ENCODE measurements around the gene IRF4.

Gene IRF4

DNA sequence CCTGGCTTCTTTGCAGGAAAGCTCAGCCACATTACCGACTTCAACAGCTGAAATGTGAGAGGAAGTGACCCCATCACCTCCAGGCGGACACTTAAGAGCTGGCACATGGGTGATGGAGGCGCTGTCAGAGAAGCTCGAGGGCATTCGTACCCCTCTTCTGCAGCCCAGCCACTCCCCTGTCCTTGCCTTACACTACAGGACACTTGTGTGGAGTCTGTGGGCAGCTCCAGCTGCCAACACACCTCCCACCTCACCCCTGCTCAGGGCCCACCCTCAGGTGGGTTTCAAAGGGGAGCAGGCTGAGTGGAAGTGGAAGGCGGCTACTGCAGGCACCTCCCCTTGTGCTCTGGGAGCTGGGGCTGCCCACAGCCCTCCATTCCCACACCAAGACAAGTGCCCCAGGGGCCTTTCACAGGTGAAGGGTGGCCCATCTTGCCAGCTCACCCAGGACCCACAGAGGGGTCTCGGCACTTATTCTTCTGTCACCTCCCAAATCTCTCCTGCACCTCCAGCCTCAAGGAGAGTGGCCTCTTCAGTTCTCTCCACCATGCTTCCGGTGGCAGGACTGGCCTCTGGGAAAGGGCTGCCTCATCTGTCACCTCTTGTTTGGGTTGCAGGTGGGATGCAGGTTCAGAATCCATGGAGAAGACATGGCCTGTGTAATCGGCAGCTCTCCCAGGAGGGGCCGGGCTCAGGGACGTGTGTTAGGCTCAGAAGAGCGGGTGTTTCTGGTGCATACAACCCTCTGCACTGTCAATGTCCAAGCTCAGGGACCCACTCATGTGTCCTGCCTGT is 49.8 kb downstream of the IRF4 start:
- H3K9me3 ChIP-seq (ENCODE audit: control insufficient read depth, low read length) = no peaks in the 10 kb centered on the region
- no peak overlapping the region for H3K4me3 ChIP-seq (ENCODE audit: extremely low read depth, insufficient read depth, low read length, poor library complexity, severe bottlenecking)
- no peak overlapping the region for H3K27ac ChIP-seq (ENCODE audit: low read depth, low read length, severe bottlenecking)
- H3K36me3 ChIP-seq (ENCODE audit: control insufficient read depth, insufficient read depth, low read length) = no peaks in the 10 kb centered on the region
- no peaks in the 10 kb centered on the region for H3K4me1 ChIP-seq (ENCODE audit: control insufficient read depth, insufficient read depth, low read length, poor library complexity, severe bottlenecking)
- WGBS, 2 experiments (ENCODE audit: insufficient coverage in 2 of 2) = 82 to 85% methylated on average over 9 of the region's 12 CpGs

DNA sequence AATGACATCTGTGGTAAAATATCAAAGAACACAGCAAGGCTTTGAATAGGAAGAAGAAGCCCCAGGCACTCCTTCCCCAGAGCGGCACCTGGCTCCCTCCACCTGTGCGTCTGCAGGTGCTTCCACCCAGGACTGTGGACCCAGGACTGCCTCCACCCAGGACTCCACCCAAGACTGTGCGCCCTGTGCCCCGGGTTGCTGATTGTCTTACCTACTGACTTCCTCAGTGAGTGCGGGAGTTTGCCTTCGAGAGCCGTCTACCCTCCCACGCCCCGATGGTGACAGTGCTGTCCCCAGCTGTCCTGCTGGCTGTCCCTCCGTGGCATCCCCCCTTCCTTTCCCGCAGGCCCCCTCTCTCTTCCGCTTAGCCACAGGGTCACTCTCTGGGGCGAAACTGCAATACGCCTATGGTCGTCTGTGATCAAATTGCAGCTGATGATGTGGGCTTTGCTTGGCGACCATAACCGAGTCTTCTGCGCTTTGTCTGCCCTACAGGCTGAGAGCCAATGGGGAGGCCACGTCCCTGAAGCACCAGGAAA is 52.1 kb downstream of the IRF4 start:
- Histone ChIP-seq H3K9me3 (ENCODE audit: control insufficient read depth, low read length) (no peaks in the 10 kb centered on the region), H3K4me1 (ENCODE audit: control insufficient read depth, insufficient read depth, low read length, poor library complexity, severe bottlenecking) (no peaks in the 10 kb centered on the region), H3K36me3 (ENCODE audit: control insufficient read depth, insufficient read depth, low read length) (no peaks in the 10 kb centered on the region), H3K4me3 (ENCODE audit: extremely low read depth, insufficient read depth, low read length, poor library complexity, severe bottlenecking) (no peak overlapping the region), H3K27ac (ENCODE audit: low read depth, low read length, severe bottlenecking) (no peak overlapping the region)
- whole genome bisulfite sequencing, 2 experiments (ENCODE audit: insufficient coverage in 2 of 2) = 89 to 90% methylated on average over 18 to 19 of the region's 19 CpGs

DNA sequence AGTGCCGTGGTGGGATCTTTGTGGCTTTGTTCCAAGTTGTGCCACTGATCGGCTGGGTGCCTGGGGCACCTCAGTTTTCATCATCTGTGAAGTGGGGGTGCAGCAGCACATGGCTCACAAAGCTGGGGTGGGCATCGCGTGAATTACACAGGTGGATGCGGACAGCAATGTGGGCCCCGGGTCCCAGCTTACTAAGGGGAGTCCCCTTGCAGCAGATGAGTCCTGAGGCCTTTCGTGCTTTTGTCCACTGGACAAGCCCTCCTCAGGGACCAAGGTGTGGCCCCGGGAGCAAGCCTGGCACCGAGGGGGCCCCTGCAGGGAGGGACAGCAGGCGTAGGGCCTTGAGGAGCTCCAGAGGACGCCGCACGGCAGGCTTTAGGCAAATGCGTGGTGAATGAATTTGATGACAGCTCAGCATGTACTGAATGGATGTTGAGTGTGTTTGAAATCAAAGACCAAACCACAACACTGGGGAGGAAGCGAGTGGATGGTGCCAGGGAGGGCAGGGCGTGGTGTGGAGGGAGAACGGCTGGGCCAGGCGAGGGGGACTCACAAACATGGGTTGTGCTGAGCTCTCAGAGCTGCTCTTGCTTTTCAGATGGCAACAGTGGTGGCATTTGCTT is 53.2 kb downstream of the IRF4 start:
- no peak overlapping the region for H3K27ac ChIP-seq (ENCODE audit: low read depth, low read length, severe bottlenecking)
- H3K4me3 ChIP-seq (ENCODE audit: extremely low read depth, insufficient read depth, low read length, poor library complexity, severe bottlenecking) = no peak overlapping the region
- H3K9me3 ChIP-seq (ENCODE audit: control insufficient read depth, low read length) = no peaks in the 10 kb centered on the region
- H3K4me1 ChIP-seq (ENCODE audit: control insufficient read depth, insufficient read depth, low read length, poor library complexity, severe bottlenecking) = no peaks in the 10 kb centered on the region
- H3K36me3 ChIP-seq (ENCODE audit: control insufficient read depth, insufficient read depth, low read length) = no peaks in the 10 kb centered on the region
- 89 to 91% methylated on average over 17 to 18 of the region's 18 CpGs for WGBS, 2 experiments (ENCODE audit: insufficient coverage in 2 of 2)

- no peak overlapping the region for H3K4me3 ChIP-seq (ENCODE audit: extremely low read depth, insufficient read depth, low read length, poor library complexity, severe bottlenecking)
- 88 to 89% methylated on average over 9 to 10 of the region's 11 CpGs for WGBS, 2 experiments (ENCODE audit: insufficient coverage in 2 of 2)
- no peaks in the 10 kb centered on the region for H3K9me3 ChIP-seq (ENCODE audit: control insufficient read depth, low read length)
- H3K27ac ChIP-seq (ENCODE audit: low read depth, low read length, severe bottlenecking) = no peak overlapping the region
- no peaks in the 10 kb centered on the region for H3K36me3 ChIP-seq (ENCODE audit: control insufficient read depth, insufficient read depth, low read length)
- no peaks in the 10 kb centered on the region for H3K4me1 ChIP-seq (ENCODE audit: control insufficient read depth, insufficient read depth, low read length, poor library complexity, severe bottlenecking)
These were observed 54.2 kb downstream of the IRF4 start for GRCh38 chr6:445571-446417.

- H3K9me3 ChIP-seq (ENCODE audit: control insufficient read depth, low read length) = no peaks in the 10 kb centered on the region
- H3K27ac ChIP-seq (ENCODE audit: low read depth, low read length, severe bottlenecking) = no peak overlapping the region
- H3K36me3 ChIP-seq (ENCODE audit: control insufficient read depth, insufficient read depth, low read length) = no peaks in the 10 kb centered on the region
- no peaks in the 10 kb centered on the region for H3K4me1 ChIP-seq (ENCODE audit: control insufficient read depth, insufficient read depth, low read length, poor library complexity, severe bottlenecking)
- 94 to 96% methylated on average over 23 to 27 of the region's 28 CpGs for WGBS, 2 experiments (ENCODE audit: insufficient coverage in 2 of 2)
- no peak overlapping the region for H3K4me3 ChIP-seq (ENCODE audit: extremely low read depth, insufficient read depth, low read length, poor library complexity, severe bottlenecking)
These were observed 55.1 kb downstream of the IRF4 start for GRCh38 chr6:446418-447366.

- no peak overlapping the region for H3K27ac ChIP-seq (ENCODE audit: low read depth, low read length, severe bottlenecking)
- WGBS, 2 experiments (ENCODE audit: insufficient coverage in 2 of 2) = 88 to 94% methylated on average over 25 to 26 of the region's 29 CpGs
- H3K4me1 ChIP-seq (ENCODE audit: control insufficient read depth, insufficient read depth, low read length, poor library complexity, severe bottlenecking) = no peaks in the 10 kb centered on the region
- no peak overlapping the region for H3K4me3 ChIP-seq (ENCODE audit: extremely low read depth, insufficient read depth, low read length, poor library complexity, severe bottlenecking)
- H3K9me3 ChIP-seq (ENCODE audit: control insufficient read depth, low read length) = no peaks in the 10 kb centered on the region
- H3K36me3 ChIP-seq (ENCODE audit: control insufficient read depth, insufficient read depth, low read length) = no peaks in the 10 kb centered on the region
These were observed 56.0 kb downstream of the IRF4 start for GRCh38 chr6:447381-448165.

- 90% methylated on average over 15 to 17 of the region's 19 CpGs for WGBS, 2 experiments (ENCODE audit: insufficient coverage in 2 of 2)
- H3K9me3 ChIP-seq (ENCODE audit: control insufficient read depth, low read length) = no peaks in the 10 kb centered on the region
- no peak overlapping the region for H3K4me3 ChIP-seq (ENCODE audit: extremely low read depth, insufficient read depth, low read length, poor library complexity, severe bottlenecking)
- H3K27ac ChIP-seq (ENCODE audit: low read depth, low read length, severe bottlenecking) = no peak overlapping the region
- no peaks in the 10 kb centered on the region for H3K36me3 ChIP-seq (ENCODE audit: control insufficient read depth, insufficient read depth, low read length)
- H3K4me1 ChIP-seq (ENCODE audit: control insufficient read depth, insufficient read depth, low read length, poor library complexity, severe bottlenecking) = no peaks in the 10 kb centered on the region
These were observed 56.9 kb downstream of the IRF4 start for GRCh38 chr6:448296-449056.

DNA sequence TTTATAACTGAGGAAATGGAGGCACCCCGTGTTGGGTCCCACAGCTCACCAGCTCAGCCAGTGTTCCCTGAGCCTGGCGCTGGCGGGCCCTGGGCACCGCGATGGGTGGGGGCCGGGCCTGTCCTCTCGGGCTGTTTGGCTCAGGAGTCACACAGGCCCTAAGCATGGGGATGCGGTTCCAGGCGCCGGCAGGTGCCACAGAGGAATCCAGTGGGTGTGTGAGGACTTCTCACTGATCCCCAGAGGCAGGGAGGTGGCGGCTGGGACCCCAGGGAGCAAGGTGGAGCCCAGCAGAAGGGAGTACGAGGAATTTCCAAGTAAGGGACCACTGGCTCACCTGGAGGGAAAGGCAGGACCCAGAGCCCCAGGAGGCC is 57.5 kb downstream of the IRF4 start:
- H3K36me3 ChIP-seq (ENCODE audit: control insufficient read depth, insufficient read depth, low read length) = no peaks in the 10 kb centered on the region
- 85 to 87% methylated on average over 12 of the region's 12 CpGs for WGBS, 2 experiments (ENCODE audit: insufficient coverage in 2 of 2)
- H3K4me1 ChIP-seq (ENCODE audit: control insufficient read depth, insufficient read depth, low read length, poor library complexity, severe bottlenecking) = no peaks in the 10 kb centered on the region
- H3K4me3 ChIP-seq (ENCODE audit: extremely low read depth, insufficient read depth, low read length, poor library complexity, severe bottlenecking) = no peak overlapping the region
- no peaks in the 10 kb centered on the region for H3K9me3 ChIP-seq (ENCODE audit: control insufficient read depth, low read length)
- H3K27ac ChIP-seq (ENCODE audit: low read depth, low read length, severe bottlenecking) = no peak overlapping the region
